ENCODE measurements around the gene IGFL2.

DNA sequence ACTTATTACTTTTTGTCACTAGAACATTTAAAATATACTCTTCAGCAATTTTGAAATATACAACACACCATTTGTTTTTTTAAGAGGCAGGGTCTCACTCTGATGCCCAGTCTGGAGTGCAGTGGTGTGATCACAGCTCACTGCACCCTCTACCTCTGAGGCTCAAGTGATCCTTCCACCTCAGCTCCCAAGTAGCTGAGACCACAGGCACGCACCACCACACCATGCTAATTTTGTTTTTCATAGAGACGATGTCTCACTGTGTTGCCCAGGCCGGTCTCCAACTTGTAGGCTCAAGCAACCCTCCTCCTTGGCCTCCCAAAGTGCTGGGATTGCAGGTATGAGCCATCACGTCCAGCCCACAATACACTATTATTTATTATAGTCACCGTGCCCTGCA is 2.6 kb downstream of the IGFL2 start:
- no peak for TF ChIP-seq POLR2A (IDR thresholded peaks at IDR 0.05)
- TF ChIP-seq, protein P1, sequence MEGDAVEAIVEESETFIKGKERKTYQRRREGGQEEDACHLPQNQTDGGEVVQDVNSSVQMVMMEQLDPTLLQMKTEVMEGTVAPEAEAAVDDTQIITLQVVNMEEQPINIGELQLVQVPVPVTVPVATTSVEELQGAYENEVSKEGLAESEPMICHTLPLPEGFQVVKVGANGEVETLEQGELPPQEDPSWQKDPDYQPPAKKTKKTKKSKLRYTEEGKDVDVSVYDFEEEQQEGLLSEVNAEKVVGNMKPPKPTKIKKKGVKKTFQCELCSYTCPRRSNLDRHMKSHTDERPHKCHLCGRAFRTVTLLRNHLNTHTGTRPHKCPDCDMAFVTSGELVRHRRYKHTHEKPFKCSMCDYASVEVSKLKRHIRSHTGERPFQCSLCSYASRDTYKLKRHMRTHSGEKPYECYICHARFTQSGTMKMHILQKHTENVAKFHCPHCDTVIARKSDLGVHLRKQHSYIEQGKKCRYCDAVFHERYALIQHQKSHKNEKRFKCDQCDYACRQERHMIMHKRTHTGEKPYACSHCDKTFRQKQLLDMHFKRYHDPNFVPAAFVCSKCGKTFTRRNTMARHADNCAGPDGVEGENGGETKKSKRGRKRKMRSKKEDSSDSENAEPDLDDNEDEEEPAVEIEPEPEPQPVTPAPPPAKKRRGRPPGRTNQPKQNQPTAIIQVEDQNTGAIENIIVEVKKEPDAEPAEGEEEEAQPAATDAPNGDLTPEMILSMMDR (IDR thresholded peaks at IDR 0.05), result no peak

Data from lower leg skin (tissue), 3 donors.